ENCODE results near the gene DNM1L. TPM values are rescaled to one million over a fixed set of nuclear protein-coding genes. Genes with fewer than 3 reads are reported as not detected.

DNM1L gene
- total RNA-seq: 77.6 and 99.1 TPM in 2 replicates

- peak; percentile 90 for DNase-seq (ENCODE audit: low read depth, low spot score)
Observed at GRCh38 chr12:32679091-32679919, at the start of gene DNM1L. DNM1L (plus strand) TSS chr12:32679301; CDS start chr12:32679364, 63 bp downstream.

- no peak for DNase-seq (ENCODE audit: low read depth, low spot score)
Observed at GRCh38 chr12:32641287-32641901, 37.7 kb upstream of the DNM1L start.

- no peak for DNase-seq (ENCODE audit: low read depth, low spot score)
Observed at GRCh38 chr12:32644431-32644830, 34.7 kb upstream of the DNM1L start.

- DNase-seq (ENCODE audit: low read depth, low spot score): no peak
Observed at GRCh38 chr12:32647275-32647674, 31.8 kb upstream of the DNM1L start.

- DNase-seq (ENCODE audit: low read depth, low spot score): peak; percentile 45
Observed at GRCh38 chr12:32650508-32650907, 28.6 kb upstream of the DNM1L start.

GRCh38 chr12:32651151-32651955 lies 27.7 kb upstream of the DNM1L start:
- no peak for DNase-seq (ENCODE audit: low read depth, low spot score)

- no peak for DNase-seq (ENCODE audit: low read depth, low spot score)
Observed at GRCh38 chr12:32651956-32652210, 27.2 kb upstream of the DNM1L start.

GRCh38 chr12:32659908-32660440 lies 19.1 kb upstream of the DNM1L start:
- DNase-seq (ENCODE audit: low read depth, low spot score): no peak

- no peak for DNase-seq (ENCODE audit: low read depth, low spot score)
Observed at GRCh38 chr12:32661706-32662105, 17.4 kb upstream of the DNM1L start.

- no peak for DNase-seq (ENCODE audit: low read depth, low spot score)
Observed at GRCh38 chr12:32662665-32663064, 16.4 kb upstream of the DNM1L start.

GRCh38 chr12:32666018-32666417 lies 13.1 kb upstream of the DNM1L start:
- no peak for DNase-seq (ENCODE audit: low read depth, low spot score)

- DNase-seq (ENCODE audit: low read depth, low spot score): no peak
Observed at GRCh38 chr12:32669584-32669983, 9.5 kb upstream of the DNM1L start.

- DNase-seq (ENCODE audit: low read depth, low spot score): peak; percentile 61
Observed at GRCh38 chr12:32671930-32672780, 6.9 kb upstream of the DNM1L start.

GRCh38 chr12:32679920-32680237 lies 778 bp downstream of the DNM1L start:
- DNase-seq (ENCODE audit: low read depth, low spot score): no peak

GRCh38 chr12:32680787-32681186 lies 1.7 kb downstream of the DNM1L start:
- DNase-seq (ENCODE audit: low read depth, low spot score): no peak

GRCh38 chr12:32681272-32681671 lies 2.2 kb downstream of the DNM1L start:
- no peak for DNase-seq (ENCODE audit: low read depth, low spot score)

GRCh38 chr12:32686340-32686739 lies 7.2 kb downstream of the DNM1L start:
- DNase-seq (ENCODE audit: low read depth, low spot score): no peak

- DNase-seq (ENCODE audit: low read depth, low spot score): no peak
Observed at GRCh38 chr12:32688786-32689185, 9.7 kb downstream of the DNM1L start.

GRCh38 chr12:32690927-32691326 lies 11.8 kb downstream of the DNM1L start:
- no peak for DNase-seq (ENCODE audit: low read depth, low spot score)

- no peak for DNase-seq (ENCODE audit: low read depth, low spot score)
Observed at GRCh38 chr12:32692358-32692757, 13.3 kb downstream of the DNM1L start.

GRCh38 chr12:32693036-32693435 lies 13.9 kb downstream of the DNM1L start:
- DNase-seq (ENCODE audit: low read depth, low spot score): no peak

Data from pulmonary artery endothelial cell (primary cell).